ENCODE data around the gene MYH11.
"Not testable (repeated sequence)": the region's sequence is repeated elsewhere in the genome, so short reads cannot be mapped to it uniquely, and the experiment has no call there.

DNA sequence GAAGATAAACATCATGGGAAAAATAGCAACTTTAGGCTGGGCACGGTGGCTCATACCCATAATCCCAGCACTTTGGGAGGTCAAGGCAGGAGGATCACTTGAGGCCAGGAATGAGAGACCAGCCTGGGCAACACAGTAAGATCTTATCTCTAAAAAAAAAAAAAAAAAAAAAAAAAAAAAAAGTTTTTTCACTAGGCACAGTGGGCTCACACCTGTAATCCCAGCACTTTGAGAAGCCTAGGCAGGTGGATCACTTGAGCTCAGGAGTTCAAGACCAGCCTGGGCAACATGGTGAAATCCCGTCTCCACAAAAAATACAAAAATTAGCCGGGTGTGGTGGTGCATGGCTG, 44.5 kb downstream of the MYH11 start:
- not testable (repeated sequence) for TF ChIP-seq EZH2 (IDR thresholded peaks at IDR 0.05); POLR2AphosphoS5 (IDR thresholded peaks at IDR 0.05; ENCODE audit: borderline replicate concordance, low read depth, low read length); FOXP2 (optimal IDR thresholded peaks at IDR 0.05; ENCODE audit: control extremely low read depth, extremely low read length, insufficient read depth)
